ENCODE results near the gene TOX2.

Gene TOX2

DNA sequence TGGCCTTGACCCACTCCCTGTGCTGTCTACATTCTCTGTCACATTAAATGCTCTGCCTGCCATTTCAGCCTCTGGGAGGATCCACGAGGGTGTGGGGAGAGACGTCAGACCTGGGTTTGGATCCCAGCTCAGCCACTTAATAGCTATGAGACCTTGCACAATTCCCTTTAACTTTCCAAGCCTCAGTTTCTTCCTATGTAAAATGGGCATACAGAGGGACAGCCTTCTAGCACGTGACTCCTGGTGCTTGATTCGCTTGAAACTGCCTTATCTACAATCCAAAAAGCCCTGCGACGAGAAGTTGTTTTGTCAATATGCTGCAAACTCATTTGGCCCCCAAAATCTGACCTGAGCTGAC lies 40.0 kb downstream of the TOX2 start:
- no peak overlapping the region for H3K4me3 ChIP-seq (ENCODE audit: low read depth, low read length)
- TF ChIP-seq POLR2A (IDR thresholded peaks at IDR 0.05; ENCODE audit: extremely low read depth, insufficient read length): no peak
- TF ChIP-seq MYC (IDR thresholded peaks at IDR 0.05; ENCODE audit: low read depth, low read length): no peak
- DNase-seq (ENCODE audit: low read depth): no peak

DNA sequence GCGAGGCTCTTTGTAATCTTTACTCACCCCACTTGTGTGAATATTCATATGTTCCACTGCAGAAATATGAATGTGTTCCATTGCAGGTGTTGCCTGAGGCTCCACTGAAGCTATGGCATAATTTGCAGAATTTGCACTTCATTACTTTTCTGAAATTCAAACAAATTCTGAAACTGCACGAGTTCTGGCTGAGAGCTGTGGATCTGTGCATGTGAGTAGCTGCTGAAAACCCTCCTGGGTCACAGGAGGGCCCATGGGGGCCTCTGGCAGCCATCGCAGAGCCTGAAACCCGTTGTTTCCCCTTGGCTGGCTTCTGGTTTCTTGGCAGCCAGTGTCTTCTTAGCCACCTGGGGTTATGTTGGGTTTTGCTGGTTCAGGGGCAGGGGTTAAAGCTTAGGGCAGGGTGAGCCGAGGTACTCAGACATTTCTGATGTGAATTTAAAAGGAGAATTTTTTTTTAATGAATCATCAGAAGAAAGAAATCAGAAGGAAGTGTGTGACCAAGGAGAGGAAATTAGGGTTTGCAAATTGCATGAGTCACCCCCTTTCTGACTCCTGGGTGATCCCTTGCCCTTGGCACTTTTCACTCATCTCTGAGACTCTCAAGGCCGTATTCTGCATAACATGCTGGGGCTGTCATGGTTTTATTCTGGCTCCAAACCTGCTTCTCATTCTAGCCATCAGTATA lies 40.6 kb downstream of the TOX2 start:
- H3K4me3 ChIP-seq (ENCODE audit: low read depth, low read length): no peak overlapping the region
- TF ChIP-seq POLR2A (IDR thresholded peaks at IDR 0.05; ENCODE audit: extremely low read depth, insufficient read length): no peak
- 0 out of 2 replicates have a peak, but pooled peaks have one; percentile 15 for TF ChIP-seq MYC (IDR thresholded peaks at IDR 0.05; ENCODE audit: low read depth, low read length)
- peak; percentile 86 for DNase-seq (ENCODE audit: low read depth)

DNA sequence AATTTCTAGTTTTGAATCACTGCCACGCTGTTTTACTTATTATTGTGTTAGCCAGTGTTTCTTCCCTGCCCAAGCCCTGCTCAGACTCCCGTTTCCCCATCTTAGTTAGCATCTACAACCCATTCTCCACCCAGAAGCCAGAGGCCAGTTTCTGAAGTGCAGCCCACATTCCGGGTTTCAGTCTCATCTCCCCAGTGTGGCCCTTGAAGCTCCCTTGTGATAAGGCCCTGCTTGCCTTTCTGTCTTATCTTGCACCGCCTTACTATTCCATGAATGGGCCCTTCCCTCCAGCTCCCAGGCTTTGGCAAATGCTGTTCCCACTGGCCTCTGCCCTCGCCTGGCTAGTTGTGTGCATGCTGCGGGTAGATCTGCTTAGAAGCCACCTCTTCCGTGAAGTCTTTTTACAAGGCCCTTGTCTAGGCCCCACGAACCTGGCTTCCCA lies 41.1 kb downstream of the TOX2 start:
- no peak for DNase-seq (ENCODE audit: low read depth)
- TF ChIP-seq, protein P1, sequence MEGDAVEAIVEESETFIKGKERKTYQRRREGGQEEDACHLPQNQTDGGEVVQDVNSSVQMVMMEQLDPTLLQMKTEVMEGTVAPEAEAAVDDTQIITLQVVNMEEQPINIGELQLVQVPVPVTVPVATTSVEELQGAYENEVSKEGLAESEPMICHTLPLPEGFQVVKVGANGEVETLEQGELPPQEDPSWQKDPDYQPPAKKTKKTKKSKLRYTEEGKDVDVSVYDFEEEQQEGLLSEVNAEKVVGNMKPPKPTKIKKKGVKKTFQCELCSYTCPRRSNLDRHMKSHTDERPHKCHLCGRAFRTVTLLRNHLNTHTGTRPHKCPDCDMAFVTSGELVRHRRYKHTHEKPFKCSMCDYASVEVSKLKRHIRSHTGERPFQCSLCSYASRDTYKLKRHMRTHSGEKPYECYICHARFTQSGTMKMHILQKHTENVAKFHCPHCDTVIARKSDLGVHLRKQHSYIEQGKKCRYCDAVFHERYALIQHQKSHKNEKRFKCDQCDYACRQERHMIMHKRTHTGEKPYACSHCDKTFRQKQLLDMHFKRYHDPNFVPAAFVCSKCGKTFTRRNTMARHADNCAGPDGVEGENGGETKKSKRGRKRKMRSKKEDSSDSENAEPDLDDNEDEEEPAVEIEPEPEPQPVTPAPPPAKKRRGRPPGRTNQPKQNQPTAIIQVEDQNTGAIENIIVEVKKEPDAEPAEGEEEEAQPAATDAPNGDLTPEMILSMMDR (IDR thresholded peaks at IDR 0.05; ENCODE audit: low read depth, low read length): no peak
- 0 out of 2 replicates have a peak, but pooled peaks have one; percentile 3 for TF ChIP-seq MYC (IDR thresholded peaks at IDR 0.05; ENCODE audit: low read depth, low read length)
- TF ChIP-seq, protein P2, sequence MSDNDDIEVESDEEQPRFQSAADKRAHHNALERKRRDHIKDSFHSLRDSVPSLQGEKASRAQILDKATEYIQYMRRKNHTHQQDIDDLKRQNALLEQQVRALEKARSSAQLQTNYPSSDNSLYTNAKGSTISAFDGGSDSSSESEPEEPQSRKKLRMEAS (IDR thresholded peaks at IDR 0.05; ENCODE audit: low read depth, low read length): no peak
- H3K4me3 ChIP-seq (ENCODE audit: low read depth, low read length): no peak overlapping the region

DNA sequence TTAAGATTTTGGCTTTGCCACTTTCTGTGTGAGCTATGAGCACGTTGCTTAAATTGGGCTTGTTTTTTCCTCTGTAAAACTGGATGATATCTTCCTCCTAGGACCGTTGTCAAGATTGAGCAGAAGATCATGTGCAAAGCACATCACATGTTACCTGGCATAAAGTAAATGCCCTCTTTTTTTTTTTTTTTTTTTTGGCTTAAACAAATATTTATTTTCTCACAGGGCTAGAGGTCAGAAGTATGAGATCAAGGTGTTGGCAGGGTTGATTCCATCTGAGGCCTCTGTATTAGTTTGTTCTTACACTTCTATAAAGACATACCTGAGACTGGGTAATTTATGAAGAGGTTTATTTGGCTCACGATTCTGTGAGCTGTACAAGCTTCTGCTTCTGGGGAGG lies 42.7 kb downstream of the TOX2 start:
- no peak for TF ChIP-seq MYC (IDR thresholded peaks at IDR 0.05; ENCODE audit: low read depth, low read length)
- TF ChIP-seq, protein P2 (IDR thresholded peaks at IDR 0.05; ENCODE audit: low read depth, low read length): no peak
- TF ChIP-seq, protein P1 (IDR thresholded peaks at IDR 0.05; ENCODE audit: low read depth, low read length): no peak
- TF ChIP-seq POLR2A (IDR thresholded peaks at IDR 0.05; ENCODE audit: extremely low read depth, insufficient read length): no peak
- no peak for DNase-seq (ENCODE audit: low read depth)
- no peak overlapping the region for H3K4me3 ChIP-seq (ENCODE audit: low read depth, low read length)

DNA sequence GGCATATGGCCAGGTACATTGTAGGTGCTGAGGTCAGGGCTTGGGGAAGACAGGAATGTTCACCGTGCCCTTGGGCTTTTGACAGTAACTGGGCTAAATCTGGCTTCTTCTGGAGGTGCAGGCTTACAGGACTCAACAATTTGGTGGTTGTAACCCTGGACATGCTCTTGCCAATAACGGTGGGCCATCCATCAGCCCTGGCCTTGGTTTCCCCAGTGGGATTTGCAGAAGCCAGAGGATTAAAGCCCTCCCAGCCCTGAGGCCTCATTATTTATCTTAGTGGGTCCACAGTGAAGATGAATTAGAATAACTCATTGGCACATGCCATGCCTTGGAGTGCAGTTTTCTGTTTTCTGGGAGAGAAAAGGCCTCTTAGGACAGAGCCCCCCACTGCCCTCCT lies 44.0 kb downstream of the TOX2 start:
- TF ChIP-seq, protein P2 (IDR thresholded peaks at IDR 0.05; ENCODE audit: low read depth, low read length): no peak
- TF ChIP-seq MYC (IDR thresholded peaks at IDR 0.05; ENCODE audit: low read depth, low read length) (no peak), POLR2A (IDR thresholded peaks at IDR 0.05; ENCODE audit: extremely low read depth, insufficient read length) (no peak)
- TF ChIP-seq, protein P1 (IDR thresholded peaks at IDR 0.05; ENCODE audit: low read depth, low read length): no peak
- no peak for DNase-seq (ENCODE audit: low read depth)
- no peak overlapping the region for H3K4me3 ChIP-seq (ENCODE audit: low read depth, low read length)

DNA sequence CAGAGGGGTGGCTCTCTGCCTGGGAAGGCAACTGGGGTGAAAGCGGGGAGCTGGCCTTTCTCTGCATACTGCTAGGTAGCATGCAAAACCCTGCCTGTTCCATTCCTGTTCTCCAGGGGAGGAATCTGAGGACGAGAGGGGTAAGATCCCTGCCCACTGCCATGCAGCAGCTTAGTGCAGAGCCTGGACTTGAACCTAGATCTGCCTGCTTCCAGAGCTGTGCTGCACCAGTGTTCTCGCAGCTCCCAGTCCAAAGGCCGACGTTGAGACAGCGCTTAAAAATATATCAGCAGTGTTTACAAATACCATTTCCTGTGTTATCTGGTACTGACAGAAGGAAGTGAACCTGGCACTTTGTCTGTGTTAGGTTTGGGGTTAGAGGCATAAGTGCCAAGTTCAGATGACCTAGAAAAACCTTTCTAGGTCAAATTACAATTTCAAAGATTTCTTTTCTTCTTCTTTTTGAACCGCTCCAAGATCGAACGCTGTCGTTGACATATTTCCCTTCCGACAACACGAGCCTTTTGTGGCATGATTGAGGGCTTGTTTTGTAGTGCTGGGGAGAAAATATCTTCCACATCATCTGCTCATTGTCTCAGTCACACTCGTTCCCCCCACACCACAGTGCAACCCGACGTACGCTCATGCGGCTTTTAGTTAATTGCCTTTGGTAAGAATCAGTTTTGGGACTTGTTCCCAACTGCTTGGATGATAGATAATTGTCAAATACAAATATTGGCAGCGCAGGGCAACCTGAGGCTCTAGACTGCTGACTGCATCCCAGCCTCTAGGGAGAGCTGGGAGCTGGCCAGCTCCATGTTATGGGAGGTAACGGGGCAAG lies 44.6 kb downstream of the TOX2 start:
- H3K4me3 ChIP-seq (ENCODE audit: low read depth, low read length): no peak overlapping the region
- peak; percentile 56 for DNase-seq (ENCODE audit: low read depth)
- TF ChIP-seq, protein P1 (IDR thresholded peaks at IDR 0.05; ENCODE audit: low read depth, low read length): no peak
- TF ChIP-seq, protein P2 (IDR thresholded peaks at IDR 0.05; ENCODE audit: low read depth, low read length): no peak
- no peak for TF ChIP-seq POLR2A (IDR thresholded peaks at IDR 0.05; ENCODE audit: extremely low read depth, insufficient read length)
- TF ChIP-seq MYC (IDR thresholded peaks at IDR 0.05; ENCODE audit: low read depth, low read length): 0 out of 2 replicates have a peak, but pooled peaks have one; percentile 7
